GM13976 (cell line): ENCODE results near the gene S100A8.
"Not testable (repeated sequence)": the region's sequence is repeated elsewhere in the genome, so short reads cannot be mapped to it uniquely, and the experiment has no call there.

ENCODE experiments used
- DNase-seq: peaks from one replicate; pipeline ENCODE4 v3.0.0; 2012; ENCODE audit warnings: low spot score
- CTCF ChIP-seq: IDR thresholded peaks from 2 replicates; pipeline ENCODE4 v1.5.1; 2012; ENCODE audit warnings: borderline replicate concordance, mild to moderate bottlenecking; ENCODE audit not compliant: insufficient read depth; ENCODE audit errors: extremely low read depth, missing control alignments, control extremely low read depth
- in situ Hi-C: fragments of 300-500 bp; cut with MboI; formaldehyde crosslinking; loops from one replicate; pipeline ENCODE4 v1.12.0; 2022; ENCODE audit warnings: low sequenced_read_pairs, mixed read lengths, inconsistent platforms; ENCODE audit not compliant: unreplicated experiment

The S100A8 gene

GRCh38 chr1:153349363-153350320, 41.2 kb downstream of the S100A8 start:
- in situ Hi-C loops: loop anchor here (5.0 kb wide), 1 partner anchor 133 kb away; no protein-coding TSS in a partner anchor
- DNase-seq: peak; percentile 11
- TF ChIP-seq CTCF: no peak

GRCh38 chr1:153348511-153349362, 42.1 kb downstream of the S100A8 start, which contains the start of gene PGLYRP4:
Gene PGLYRP4 (minus strand): TSS chr1:153348841. CDS start chr1:153347932, 909 bp downstream.
- in situ Hi-C loops: no loop called here
- no peak for TF ChIP-seq CTCF
- no peak for DNase-seq

- no peak for TF ChIP-seq CTCF
- in situ Hi-C loops: no loop called here
- DNase-seq: no peak
Observed at GRCh38 chr1:153347856-153348255, 43.0 kb downstream of the S100A8 start.

GRCh38 chr1:153347049-153347448, 43.8 kb downstream of the S100A8 start:
- in situ Hi-C loops, DNase-seq: not testable (repeated sequence)

GRCh38 chr1:153346077-153346723, 44.7 kb downstream of the S100A8 start:
- no peak for TF ChIP-seq CTCF
- in situ Hi-C loops: no loop called here
- peak; percentile 31 for DNase-seq

- in situ Hi-C loops: no loop called here
- peak; percentile 45 for DNase-seq
- no peak for TF ChIP-seq CTCF
Observed at GRCh38 chr1:153345187-153346076, 45.4 kb downstream of the S100A8 start.
